GM18520 (cell line): ENCODE results near the gene UBTD2.
"Not testable (repeated sequence)": the region's sequence is repeated elsewhere in the genome, so short reads cannot be mapped to it uniquely, and the experiment has no call there.

ENCODE experiments used
- ATAC-seq: cut with Tn5 transposase; IDR thresholded peaks from one replicate; pipeline ENCODE4 v1.9.1; 2021; ENCODE audit not compliant: unreplicated experiment

UBTD2 gene

GRCh38 chr5:172197775-172198174, 85.8 kb downstream of the UBTD2 start:
- ATAC-seq, result not testable (repeated sequence)

- ATAC-seq, result no peak
Measured at GRCh38 chr5:172194985-172195774, 88.4 kb downstream of the UBTD2 start.

- ATAC-seq, result no peak
Measured at GRCh38 chr5:172193872-172194271, 89.7 kb downstream of the UBTD2 start, which contains the start of gene EFCAB9. TSS of gene EFCAB9 (plus strand) at chr5:172194172. CDS start at chr5:172194173, 1 bp downstream.

- ATAC-seq, result no peak
Measured at GRCh38 chr5:172189693-172190296, 93.8 kb downstream of the UBTD2 start.

- no peak for ATAC-seq
Measured at GRCh38 chr5:172188893-172189692, 94.5 kb downstream of the UBTD2 start.

GRCh38 chr5:172188033-172188892, 95.3 kb downstream of the UBTD2 start, which contains the start of gene STK10:
TSS of gene STK10 (minus strand) at chr5:172188224. CDS start at chr5:172188042, 182 bp downstream.
- ATAC-seq, result peak; percentile 61

GRCh38 chr5:172187118-172188032, 96.2 kb downstream of the UBTD2 start:
- ATAC-seq, result peak; percentile 19

- ATAC-seq, result no peak
Measured at GRCh38 chr5:172186114-172186695, 97.4 kb downstream of the UBTD2 start.

- ATAC-seq, result no peak
Measured at GRCh38 chr5:172185096-172185461, 98.5 kb downstream of the UBTD2 start.

- ATAC-seq, result no peak
Measured at GRCh38 chr5:172183881-172184280, 99.7 kb downstream of the UBTD2 start.

GRCh38 chr5:172182291-172182690, 101.3 kb downstream of the UBTD2 start:
- no peak for ATAC-seq

- ATAC-seq, result no peak
Measured at GRCh38 chr5:172180936-172181335, 102.6 kb downstream of the UBTD2 start.

- no peak for ATAC-seq
Measured at GRCh38 chr5:172178991-172179989, 104.3 kb downstream of the UBTD2 start.

- no peak for ATAC-seq
Measured at GRCh38 chr5:172178301-172178987, 105.1 kb downstream of the UBTD2 start.

GRCh38 chr5:172177176-172177575, 106.4 kb downstream of the UBTD2 start:
- ATAC-seq, result no peak

- peak; percentile 48 for ATAC-seq
Measured at GRCh38 chr5:172175263-172175719, 108.3 kb downstream of the UBTD2 start.

- ATAC-seq, result no peak
Measured at GRCh38 chr5:172173564-172174153, 109.9 kb downstream of the UBTD2 start.
